ENCODE data around the gene HEXIM2.

DNA sequence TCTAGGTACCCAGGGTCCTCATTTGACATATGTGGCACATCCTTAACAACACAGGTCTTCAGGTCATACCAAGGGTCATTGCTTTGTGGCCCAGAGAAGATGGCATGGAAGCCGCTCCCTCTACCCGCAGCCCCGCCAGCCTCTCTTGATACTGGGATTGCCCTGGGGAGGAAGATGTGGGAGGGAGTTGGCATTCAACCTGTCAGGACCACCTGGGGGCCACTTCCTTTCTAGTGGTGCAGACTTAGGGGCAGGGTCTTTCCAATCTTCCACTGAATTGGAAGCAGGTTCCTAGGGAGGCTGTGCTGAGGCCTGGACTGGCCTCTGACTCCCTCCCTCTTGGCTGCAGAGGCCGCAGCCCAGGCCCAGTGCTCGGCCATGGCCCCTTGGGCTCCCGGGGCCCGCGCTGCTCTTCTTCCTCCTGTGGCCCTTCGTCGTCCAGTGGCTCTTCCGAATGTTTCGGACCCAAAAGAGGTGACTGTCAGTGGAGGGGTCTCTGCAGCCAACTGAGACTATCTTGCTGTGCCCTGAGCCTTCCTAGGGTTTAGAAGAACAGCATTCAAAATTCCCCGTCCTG is 18.5 kb upstream of the HEXIM2 start:
- TF ChIP-seq, protein P1, sequence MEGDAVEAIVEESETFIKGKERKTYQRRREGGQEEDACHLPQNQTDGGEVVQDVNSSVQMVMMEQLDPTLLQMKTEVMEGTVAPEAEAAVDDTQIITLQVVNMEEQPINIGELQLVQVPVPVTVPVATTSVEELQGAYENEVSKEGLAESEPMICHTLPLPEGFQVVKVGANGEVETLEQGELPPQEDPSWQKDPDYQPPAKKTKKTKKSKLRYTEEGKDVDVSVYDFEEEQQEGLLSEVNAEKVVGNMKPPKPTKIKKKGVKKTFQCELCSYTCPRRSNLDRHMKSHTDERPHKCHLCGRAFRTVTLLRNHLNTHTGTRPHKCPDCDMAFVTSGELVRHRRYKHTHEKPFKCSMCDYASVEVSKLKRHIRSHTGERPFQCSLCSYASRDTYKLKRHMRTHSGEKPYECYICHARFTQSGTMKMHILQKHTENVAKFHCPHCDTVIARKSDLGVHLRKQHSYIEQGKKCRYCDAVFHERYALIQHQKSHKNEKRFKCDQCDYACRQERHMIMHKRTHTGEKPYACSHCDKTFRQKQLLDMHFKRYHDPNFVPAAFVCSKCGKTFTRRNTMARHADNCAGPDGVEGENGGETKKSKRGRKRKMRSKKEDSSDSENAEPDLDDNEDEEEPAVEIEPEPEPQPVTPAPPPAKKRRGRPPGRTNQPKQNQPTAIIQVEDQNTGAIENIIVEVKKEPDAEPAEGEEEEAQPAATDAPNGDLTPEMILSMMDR (conservative IDR thresholded peaks at IDR 0.05 in 1 of 2, IDR thresholded peaks at IDR 0.05 in 1 of 2; ENCODE audit: low read depth in 1 of 2, low read length in 2 of 2) = no peak
- no peak for TF ChIP-seq EZH2 (IDR thresholded peaks at IDR 0.05; ENCODE audit: low read length, missing control alignments)

Measured in fibroblast of lung (primary cell).